ENCODE measurements around the gene SDC4.

Gene SDC4

GRCh38 chr20:45343532-45344167 is 4.6 kb downstream of the SDC4 start:
- peak; percentile 62 for DNase-seq (ENCODE audit: low spot score)

- no peak for DNase-seq (ENCODE audit: low spot score)
These were observed 5.2 kb downstream of the SDC4 start for GRCh38 chr20:45342855-45343531.

- DNase-seq (ENCODE audit: low spot score) = peak; percentile 25
These were observed 6.0 kb downstream of the SDC4 start for GRCh38 chr20:45341939-45342854.

GRCh38 chr20:45341579-45341938 is 6.7 kb downstream of the SDC4 start:
- DNase-seq (ENCODE audit: low spot score) = no peak

GRCh38 chr20:45340951-45341350 is 7.3 kb downstream of the SDC4 start:
- DNase-seq (ENCODE audit: low spot score) = no peak

- peak; percentile 30 for DNase-seq (ENCODE audit: low spot score)
These were observed 7.9 kb downstream of the SDC4 start for GRCh38 chr20:45340236-45340847.

- DNase-seq (ENCODE audit: low spot score) = no peak
These were observed 8.4 kb downstream of the SDC4 start for GRCh38 chr20:45339799-45340198.

GRCh38 chr20:45339084-45339483 is 9.1 kb downstream of the SDC4 start:
- DNase-seq (ENCODE audit: low spot score) = peak; percentile 19

- DNase-seq (ENCODE audit: low spot score) = no peak
These were observed 9.8 kb downstream of the SDC4 start for GRCh38 chr20:45338121-45339030.

- peak; percentile 19 for DNase-seq (ENCODE audit: low spot score)
These were observed 10.7 kb downstream of the SDC4 start for GRCh38 chr20:45337367-45338120.

GRCh38 chr20:45336530-45337366 is 11.5 kb downstream of the SDC4 start:
- peak; percentile 12 for DNase-seq (ENCODE audit: low spot score)

GRCh38 chr20:45330476-45330875 is 17.7 kb downstream of the SDC4 start:
- DNase-seq (ENCODE audit: low spot score) = no peak

- DNase-seq (ENCODE audit: low spot score) = no peak
These were observed 18.5 kb downstream of the SDC4 start for GRCh38 chr20:45329497-45330319.

- no peak for DNase-seq (ENCODE audit: low spot score)
These were observed 19.8 kb downstream of the SDC4 start for GRCh38 chr20:45328451-45328850.

- no peak for DNase-seq (ENCODE audit: low spot score)
These were observed 22.9 kb downstream of the SDC4 start for GRCh38 chr20:45325371-45325770.

GRCh38 chr20:45323731-45324130 is 24.5 kb downstream of the SDC4 start:
- DNase-seq (ENCODE audit: low spot score) = no peak

- DNase-seq (ENCODE audit: low spot score) = peak; percentile 58
These were observed 25.3 kb downstream of the SDC4 start for GRCh38 chr20:45322952-45323383.

GRCh38 chr20:45320948-45321595 is 27.2 kb downstream of the SDC4 start:
- DNase-seq (ENCODE audit: low spot score) = no peak

All from hematopoietic multipotent progenitor cell treated with erythropoietin and hydrocortisone succinate and interleukin-3 and kit ligand, for 17 days (in vitro differentiated cells).